Measurements from ENCODE around the gene MUC5B.
"Not testable (repeated sequence)": the region's sequence is repeated elsewhere in the genome, so short reads cannot be mapped to it uniquely, and the experiment has no call there.

MUC5B gene

GRCh38 chr11:1222491-1223345, at the start of gene MUC5B:
MUC5B (plus strand) TSS chr11:1223066; CDS start chr11:1223124, 58 bp downstream.
- DNase-seq: no peak

- not testable (repeated sequence) for DNase-seq
Observed at GRCh38 chr11:1173396-1173795, 49.5 kb upstream of the MUC5B start.

DNA sequence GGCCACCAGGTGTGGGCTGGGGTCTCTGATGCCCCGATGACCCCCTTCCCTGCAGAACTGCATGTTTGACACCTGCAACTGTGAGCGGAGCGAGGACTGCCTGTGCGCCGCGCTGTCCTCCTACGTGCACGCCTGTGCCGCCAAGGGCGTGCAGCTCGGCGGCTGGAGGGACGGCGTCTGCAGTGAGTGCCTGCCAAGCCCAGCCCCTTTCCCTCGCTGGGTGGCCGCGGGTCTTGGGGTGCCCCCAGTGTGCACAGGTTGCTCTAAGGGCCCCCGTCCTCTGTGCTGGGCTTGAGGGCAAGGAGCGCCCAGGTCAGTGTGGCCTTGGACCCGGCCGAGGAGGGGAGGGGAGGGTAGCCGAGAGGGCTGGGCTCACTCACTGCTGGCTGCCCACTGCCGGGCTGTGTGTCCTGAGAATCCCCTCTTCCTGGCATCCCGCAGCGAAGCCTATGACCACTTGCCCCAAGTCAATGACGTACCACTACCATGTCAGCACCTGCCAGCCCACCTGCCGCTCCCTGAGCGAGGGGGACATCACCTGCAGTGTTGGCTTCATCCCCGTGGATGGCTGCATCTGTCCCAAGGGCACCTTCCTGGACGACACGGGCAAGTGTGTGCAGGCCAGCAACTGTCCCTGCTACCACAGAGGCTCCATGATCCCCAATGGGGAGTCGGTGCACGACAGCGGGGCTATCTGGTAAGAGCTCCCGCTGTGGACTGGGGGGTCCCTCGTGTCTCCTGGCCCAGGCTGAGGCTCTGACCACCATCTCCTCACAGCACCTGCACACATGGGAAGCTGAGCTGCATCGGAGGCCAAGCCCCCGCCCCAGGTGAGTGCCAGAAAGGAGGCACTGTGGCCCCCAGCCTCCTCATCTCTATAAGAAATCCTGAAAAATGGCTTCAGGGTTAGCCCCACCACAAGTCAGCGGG, 48.2 kb upstream of the MUC5B start:
- no peak for DNase-seq

GRCh38 chr11:1175461-1176223, 47.2 kb upstream of the MUC5B start:
- DNase-seq: no peak

DNA sequence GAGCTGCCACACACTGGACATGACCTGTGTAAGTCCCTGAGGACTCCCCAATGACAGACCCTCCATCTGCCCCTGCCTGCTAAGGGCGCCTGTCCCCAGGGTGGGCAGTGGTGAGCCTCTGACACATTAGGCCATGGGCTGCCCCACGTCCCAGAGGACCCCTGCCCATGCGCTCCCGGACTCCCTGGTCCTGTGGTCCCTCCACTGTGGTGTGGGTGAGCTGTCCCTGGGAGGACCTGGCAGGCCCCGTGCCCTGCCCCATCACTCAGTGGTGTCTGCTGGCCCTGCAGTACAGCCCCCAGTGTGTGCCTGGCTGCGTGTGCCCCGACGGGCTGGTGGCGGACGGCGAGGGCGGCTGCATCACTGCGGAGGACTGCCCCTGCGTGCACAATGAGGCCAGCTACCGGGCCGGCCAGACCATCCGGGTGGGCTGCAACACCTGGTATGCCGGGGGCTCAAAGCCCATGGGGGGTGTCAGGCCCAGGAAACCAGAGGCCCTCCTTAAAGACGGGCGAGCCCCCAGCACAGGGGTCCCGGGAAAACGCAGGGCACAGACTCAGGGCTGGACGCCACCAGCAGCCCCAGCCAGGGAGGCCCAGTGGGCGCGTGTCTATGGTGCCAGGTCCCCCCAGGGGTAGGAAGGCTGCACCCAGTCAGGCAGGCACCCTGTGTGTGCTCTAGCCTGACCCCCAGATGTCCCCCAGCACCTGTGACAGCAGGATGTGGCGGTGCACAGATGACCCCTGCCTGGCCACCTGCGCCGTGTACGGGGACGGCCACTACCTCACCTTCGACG, 46.4 kb upstream of the MUC5B start:
- DNase-seq: no peak

GRCh38 chr11:1177020-1177770, 45.7 kb upstream of the MUC5B start:
- no peak for DNase-seq

DNA sequence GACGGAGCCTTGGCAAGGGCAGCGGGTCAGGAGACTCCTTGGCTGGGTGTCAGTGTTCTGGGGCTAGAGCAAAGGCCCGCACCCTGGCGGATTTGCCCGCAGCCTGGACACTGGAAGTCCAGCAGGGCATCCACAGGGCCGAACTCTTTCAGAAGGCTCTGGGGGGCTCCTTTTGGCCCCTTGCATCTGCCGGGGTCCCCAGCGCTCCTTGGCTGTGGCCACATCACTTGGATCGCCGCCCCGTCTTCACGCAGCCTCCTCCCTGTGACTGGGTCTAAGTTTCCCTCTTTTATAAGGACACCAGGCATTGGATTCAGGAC, 45.1 kb upstream of the MUC5B start:
- DNase-seq: no peak

- no peak for DNase-seq
Observed at GRCh38 chr11:1178201-1178885, 44.5 kb upstream of the MUC5B start.

DNA sequence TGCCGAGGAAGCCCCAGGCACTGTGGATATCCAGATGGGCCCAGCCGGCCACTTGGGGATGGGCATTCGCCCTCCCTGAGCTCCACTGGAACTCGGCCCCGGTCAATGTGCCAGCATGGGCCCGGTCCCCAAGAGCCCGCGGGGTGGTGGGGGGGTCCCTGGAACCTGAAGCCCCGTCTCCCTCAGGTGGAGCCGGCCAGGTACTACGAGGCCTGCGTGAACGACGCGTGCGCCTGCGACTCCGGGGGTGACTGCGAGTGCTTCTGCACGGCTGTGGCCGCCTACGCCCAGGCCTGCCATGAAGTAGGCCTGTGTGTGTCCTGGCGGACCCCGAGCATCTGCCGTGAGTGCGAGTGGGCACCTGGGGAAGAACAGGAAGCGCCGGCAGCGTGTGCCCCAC, 44.0 kb upstream of the MUC5B start:
- DNase-seq: no peak

GRCh38 chr11:1179641-1180040, 43.2 kb upstream of the MUC5B start:
- DNase-seq: no peak

- DNase-seq: no peak
Observed at GRCh38 chr11:1180171-1180570, 42.7 kb upstream of the MUC5B start.

DNA sequence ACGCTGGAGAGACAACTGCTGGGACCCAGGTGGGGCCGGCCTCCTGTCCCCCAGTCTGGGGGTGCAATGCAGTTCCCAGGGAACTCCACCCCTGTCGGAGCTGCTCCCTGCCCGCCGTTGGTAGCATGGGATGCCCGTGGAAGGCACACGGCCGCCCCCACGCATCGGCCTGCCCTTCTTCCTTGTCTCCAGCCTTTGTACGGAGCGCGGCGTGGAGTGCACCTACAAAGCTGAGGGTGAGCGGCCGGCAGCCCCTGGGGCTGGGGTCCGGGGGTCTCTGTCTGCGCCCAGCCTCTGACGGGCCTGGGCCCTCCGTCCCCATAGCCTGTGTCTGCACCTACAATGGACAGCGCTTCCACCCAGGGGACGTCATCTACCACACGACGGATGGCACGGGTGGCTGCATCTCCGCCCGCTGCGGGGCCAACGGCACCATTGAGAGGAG, 41.9 kb upstream of the MUC5B start:
- DNase-seq: no peak

DNA sequence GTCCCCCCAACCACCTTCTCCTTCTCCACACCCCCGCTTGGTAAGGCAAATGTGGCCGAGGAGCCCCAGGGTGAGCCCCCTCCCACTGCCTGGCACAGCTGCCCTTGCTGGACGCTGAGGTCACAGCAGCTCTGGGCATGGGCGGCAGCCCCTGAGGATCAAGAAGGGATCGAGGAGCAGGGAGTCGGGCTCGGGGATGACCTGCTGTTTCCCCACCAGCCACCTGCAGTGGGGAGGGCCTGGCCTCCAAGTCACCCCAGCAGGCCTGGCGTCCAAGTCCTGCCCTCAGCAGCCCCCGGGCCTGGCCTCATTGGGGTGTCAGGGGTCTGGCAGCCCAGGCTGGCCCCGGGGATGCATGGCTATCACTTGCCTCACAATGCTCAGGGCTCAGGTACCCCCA, 41.4 kb upstream of the MUC5B start:
- DNase-seq: no peak

DNA sequence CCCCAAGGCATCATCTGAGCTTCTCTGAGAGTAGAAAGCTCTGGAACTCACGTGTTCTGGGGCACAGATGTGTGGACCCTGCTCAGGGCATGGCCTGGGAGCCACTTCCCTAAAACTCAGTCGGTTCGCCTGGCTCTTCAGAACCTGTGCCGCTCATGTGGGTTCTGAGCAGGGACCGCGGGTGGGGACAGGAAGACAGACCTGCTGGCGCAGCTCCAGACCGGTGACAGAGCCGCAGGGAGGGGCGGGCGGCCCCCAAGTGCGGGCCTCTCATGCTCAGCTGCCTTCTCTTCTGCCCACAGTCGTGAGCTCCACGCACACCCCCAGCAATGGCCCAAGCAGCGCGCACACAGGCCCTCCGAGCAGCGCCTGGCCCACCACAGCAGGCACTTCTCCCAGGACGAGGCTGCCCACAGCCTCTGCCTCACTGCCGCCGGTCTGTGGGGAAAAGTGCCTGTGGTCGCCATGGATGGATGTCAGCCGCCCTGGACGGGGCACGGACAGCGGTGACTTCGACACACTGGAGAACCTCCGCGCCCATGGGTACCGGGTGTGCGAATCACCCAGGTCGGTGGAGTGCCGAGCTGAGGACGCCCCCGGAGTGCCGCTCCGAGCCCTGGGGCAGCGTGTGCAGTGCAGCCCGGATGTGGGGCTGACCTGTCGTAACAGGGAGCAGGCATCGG, 40.9 kb upstream of the MUC5B start:
- no peak for DNase-seq

DNA sequence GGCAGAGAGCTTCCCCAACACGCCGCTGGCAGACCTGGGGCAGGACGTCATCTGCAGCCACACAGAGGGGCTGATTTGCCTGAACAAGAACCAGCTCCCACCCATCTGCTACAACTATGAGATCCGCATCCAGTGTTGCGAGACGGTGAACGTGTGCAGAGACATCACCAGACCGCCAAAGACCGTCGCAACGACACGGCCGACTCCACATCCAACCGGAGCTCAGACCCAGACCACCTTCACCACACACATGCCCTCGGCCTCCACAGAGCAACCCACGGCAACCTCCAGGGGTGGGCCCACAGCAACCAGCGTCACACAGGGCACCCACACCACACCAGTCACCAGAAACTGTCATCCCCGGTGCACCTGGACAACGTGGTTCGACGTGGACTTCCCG, 38.7 kb upstream of the MUC5B start:
- DNase-seq: not testable (repeated sequence)

GRCh38 chr11:1188451-1189130, 34.3 kb upstream of the MUC5B start:
- not testable (repeated sequence) for DNase-seq

GRCh38 chr11:1189816-1190215, 33.0 kb upstream of the MUC5B start:
- not testable (repeated sequence) for DNase-seq

DNA sequence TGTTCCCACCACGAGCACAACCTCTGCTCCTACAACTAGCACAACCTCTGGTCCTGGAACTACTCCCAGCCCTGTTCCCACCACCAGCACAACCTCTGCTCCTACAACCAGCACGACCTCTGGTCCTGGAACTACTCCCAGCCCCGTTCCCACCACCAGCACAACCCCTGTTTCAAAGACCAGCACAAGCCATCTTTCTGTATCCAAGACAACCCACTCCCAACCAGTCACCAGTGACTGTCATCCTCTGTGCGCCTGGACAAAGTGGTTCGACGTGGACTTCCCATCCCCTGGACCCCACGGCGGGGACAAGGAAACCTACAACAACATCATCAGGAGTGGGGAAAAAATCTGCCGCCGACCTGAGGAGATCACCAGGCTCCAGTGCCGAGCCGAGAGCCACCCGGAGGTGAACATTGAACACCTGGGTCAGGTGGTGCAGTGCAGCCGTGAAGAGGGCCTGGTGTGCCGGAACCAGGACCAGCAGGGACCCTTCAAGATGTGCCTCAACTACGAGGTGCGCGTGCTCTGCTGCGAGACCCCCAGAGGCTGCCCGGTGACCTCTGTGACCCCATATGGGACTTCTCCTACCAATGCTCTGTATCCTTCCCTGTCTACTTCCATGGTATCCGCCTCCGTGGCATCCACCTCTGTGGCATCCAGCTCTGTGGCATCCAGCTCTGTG, 30.9 kb upstream of the MUC5B start:
- DNase-seq: not testable (repeated sequence)

DNA sequence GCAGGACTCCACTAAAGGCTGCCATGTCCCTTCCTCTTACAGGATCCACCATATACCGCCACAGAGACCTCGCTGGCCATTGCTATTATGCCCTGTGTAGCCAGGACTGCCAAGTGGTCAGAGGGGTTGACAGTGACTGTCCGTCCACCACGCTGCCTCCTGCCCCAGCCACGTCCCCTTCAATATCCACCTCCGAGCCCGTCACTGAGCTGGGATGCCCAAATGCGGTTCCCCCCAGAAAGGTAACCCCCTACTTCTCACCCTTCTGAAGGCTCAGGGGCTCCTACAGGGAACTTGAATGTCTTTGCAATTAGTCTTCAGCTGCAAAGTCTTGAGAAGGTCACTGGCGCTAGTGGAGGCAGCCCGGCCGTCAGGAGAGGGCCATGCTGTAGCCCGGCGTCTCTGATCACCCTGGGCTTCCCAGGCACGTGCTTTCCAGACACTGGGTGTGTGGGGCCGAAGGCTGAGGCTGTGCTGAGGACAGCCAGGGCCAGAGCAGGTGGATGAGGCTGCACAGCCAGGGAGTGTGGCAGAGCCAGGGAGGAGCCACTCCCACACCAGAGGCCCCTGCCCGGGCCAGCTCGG, 30.0 kb upstream of the MUC5B start:
- no peak for DNase-seq

Data from stimulated activated CD8-positive, alpha-beta memory T cell treated with anti-CD3 and anti-CD28 coated beads, Interleukin-4, amount 100 ng/mL, for 48 hours (primary cell).